Measurements from ENCODE around the gene UGT1A3.
"Not testable (repeated sequence)": the region's sequence is repeated elsewhere in the genome, so short reads cannot be mapped to it uniquely, and the experiment has no call there.

Gene UGT1A3

DNA sequence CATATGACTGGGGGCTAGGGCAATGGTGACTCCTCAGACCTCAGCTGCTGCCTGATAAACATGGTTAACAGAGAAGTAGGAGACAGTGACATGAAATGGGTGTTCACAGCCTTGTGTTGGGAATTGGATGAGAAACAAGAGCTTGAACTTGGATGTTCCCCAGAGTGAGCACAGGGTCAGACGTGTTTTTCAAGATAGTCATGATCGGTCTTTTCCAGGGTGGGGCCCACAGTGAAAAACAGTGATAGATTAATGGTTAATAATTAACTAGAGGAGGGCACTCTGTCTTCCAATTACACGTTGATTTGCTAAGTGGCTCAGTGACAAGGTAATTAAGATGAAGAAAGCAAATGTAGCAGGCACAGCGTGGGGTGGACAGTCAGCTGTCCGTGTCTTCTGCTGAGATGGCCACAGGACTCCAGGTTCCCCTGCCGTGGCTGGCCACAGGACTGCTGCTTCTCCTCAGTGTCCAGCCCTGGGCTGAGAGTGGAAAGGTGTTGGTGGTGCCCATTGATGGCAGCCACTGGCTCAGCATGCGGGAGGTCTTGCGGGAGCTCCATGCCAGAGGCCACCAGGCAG is at the start of gene UGT1A3:
TSS of gene UGT1A3 (plus strand) at position 320 of the 579 bp plus-strand sequence. CDS start at position 405, 85 bp downstream.
- no peak for DNase-seq

DNA sequence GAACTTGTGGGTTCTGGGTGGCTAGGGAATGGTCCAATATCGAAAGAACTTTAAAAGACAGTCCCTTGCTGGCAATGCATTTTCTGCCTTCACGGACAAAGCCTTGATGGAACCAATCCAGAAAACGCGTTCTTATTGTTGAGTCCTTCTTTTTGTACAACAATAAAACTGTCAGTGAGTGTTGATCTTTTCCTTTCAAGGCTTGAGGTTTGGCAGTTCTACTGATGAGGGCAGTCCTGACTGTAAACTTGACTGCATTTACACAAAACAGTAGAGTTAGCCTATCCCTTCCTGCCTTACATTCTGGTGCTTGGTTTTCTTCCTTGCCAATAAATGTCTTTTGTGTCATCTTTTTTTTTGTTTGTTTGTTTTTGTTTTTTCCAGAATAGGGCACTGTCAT is 49.6 kb upstream of the UGT1A3 start:
- DNase-seq = no peak

GRCh38 chr2:233680361-233681045 is 48.3 kb upstream of the UGT1A3 start:
- no peak for DNase-seq

DNA sequence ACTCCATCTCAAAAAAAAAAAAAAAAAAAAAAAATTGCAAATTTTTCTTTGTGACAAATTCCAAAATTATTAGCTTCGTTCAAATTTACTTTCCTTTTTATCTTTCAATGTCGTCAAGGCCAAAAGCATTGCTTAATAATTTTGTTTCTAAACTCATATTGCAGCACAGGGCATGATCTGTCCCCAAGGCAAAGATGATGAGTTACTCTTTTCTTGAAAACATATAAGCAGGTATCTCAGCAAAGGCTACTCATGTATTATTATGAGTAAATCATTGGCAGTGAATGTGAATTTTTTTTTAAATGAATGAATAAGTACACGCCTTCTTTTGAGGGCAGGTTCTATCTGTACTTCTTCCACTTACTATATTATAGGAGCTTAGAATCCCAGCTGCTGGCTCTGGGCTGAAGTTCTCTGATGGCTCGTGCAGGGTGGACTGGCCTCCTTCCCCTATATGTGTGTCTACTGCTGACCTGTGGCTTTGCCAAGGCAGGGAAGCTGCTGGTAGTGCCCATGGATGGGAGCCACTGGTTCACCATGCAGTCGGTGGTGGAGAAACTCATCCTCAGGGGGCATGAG is 47.2 kb upstream of the UGT1A3 start, which contains the start of gene UGT1A7:
TSS of gene UGT1A7 (plus strand) at position 381 of the 579 bp plus-strand sequence. CDS start at position 418, 37 bp downstream.
- no peak for DNase-seq

- DNase-seq = no peak
Measured at GRCh38 chr2:233684640-233685039, 44.2 kb upstream of the UGT1A3 start.

DNA sequence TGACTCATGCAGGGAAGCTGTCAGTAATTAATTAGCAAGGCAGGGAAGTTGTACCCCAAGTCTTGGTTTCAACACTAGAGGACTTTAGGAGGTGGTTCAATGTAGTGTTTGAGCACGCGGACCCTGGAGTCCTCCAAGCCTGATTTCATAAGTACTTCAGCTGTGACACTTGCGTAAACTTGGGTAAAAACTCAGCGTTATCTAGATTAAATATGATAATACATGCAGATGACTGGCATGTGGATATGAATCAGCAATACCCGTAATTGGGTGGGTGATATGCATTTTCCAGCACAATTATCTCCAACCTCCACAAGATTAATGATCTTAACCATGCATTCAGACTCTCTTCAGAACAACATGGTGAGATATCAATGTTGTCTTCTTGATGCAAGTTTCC is 41.9 kb upstream of the UGT1A3 start:
- DNase-seq = no peak

DNA sequence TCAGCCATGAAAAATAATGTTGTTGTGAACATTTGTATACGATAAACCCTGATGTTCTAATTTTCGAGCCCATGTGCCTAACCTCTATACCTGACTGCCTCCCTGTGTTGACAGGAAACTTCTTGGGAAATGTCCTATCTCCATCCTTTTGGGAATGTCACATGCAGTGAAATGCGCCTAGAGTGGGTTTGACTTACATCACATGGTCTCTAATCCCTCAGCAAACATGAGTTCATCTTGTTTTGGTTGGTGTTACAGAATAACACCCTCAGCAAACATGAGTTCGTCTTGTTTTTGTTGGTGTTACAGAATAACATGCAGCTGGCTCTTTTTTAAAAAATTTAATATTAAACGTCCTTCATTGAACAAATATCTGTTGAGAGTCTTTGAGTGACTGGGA is 40.5 kb upstream of the UGT1A3 start:
- DNase-seq = no peak

- DNase-seq = no peak
Measured at GRCh38 chr2:233689031-233689430, 39.8 kb upstream of the UGT1A3 start.

DNA sequence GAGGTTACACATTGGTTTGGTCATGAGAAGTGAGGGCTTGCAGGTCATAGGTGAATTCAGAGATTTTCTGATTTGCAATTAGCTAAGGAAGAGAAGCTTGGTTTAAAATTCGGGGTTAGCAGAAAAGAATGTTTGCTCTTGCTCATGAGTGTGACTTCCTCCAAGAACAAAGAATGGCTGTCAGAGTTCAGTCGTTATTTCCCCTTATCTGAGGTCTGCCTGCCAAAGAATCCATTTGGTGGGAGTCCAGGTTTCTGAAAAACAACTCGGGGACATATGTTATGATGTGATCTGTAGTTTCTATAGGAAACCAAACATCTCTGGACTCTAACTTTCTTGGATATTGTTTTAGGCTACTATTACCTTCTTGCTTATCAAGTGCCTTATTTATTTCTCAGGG is 39.3 kb upstream of the UGT1A3 start:
- no peak for DNase-seq

DNA sequence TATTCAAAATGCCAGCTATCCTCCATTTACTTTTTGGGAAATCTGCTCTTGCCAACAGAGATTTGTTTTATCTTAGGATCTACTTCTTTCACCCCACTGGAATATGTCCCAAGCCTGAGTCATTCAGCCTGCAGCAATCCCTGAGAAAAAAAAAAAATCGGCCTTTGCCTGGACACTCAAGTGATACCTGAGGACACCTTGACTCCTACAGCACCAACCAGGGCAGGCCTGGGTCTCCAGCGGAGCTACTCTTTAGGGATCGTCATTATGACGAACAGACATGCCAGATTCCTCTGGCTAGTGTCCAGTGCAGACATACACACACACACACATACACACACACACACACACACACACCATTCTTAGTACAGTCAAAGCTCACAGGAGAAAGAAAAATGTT is 38.4 kb upstream of the UGT1A3 start:
- no peak for DNase-seq

DNA sequence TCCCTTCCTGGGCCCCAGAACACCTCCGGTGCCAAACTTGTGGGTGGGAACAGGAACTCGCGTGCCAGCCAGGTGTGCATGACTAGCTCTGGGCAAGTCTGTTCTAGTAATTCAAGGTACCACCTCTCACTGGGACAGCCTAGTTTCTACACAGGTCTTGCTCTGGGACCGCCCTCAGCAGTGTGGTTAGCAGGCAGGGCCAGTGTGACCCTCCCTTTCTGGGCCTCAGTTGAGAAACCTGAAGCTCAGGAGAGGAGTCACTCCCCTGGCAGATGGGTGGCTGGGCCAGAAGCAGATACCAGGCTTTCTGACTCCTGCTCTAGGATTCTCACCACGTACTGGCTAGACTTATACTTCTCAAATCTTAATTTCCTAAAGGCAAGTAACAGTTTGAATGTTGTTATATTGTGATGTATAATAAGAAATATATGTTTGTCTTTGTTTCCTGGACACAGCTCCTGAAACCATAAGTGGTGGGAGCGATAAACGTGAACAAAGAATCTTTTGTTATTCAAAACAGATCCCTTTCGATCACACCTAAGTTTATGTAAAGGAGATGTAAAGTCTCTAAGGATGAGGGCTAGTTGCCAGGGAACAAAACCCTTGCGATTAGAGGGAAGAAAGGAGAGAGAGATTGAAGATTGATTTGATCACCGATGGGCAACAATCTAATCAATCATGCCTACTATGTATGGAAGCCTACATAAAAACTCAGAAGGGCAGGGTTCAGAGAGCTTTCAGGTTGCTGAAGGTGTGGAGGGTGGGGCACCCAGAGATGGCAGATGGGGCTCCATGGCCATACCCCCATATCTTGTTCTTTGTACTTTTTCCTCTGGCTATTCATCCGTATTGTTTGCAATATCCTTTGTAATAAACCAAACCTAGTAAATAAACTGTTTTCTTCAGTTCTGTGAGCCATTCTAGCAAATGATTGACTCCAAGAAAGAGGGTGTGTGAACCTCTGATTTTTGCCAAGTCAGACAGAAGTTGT is 37.1 kb upstream of the UGT1A3 start:
- no peak for DNase-seq

DNA sequence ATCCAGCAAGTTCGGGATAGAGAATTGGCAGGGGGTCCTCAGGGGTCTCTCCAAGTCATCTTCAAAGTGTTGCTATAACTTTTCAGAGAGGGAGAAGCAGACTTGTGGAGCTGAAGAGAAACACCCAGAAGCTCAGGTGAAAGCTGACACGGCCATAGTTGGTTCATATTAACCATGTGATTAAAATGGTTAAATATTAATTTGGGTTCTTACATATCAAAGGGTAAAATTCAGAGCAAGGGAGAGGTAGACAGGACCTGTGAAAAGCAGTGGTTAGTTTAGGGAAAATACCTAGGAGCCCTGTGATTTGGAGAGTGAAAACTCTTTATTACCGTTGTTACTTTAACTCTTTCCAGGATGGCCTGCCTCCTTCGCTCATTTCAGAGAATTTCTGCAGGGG is 36.2 kb upstream of the UGT1A3 start, which contains the start of gene UGT1A6:
TSS of gene UGT1A6 (plus strand) at position 243 of the 400 bp plus-strand sequence. CDS start at position 358, 115 bp downstream.
- DNase-seq = no peak

DNA sequence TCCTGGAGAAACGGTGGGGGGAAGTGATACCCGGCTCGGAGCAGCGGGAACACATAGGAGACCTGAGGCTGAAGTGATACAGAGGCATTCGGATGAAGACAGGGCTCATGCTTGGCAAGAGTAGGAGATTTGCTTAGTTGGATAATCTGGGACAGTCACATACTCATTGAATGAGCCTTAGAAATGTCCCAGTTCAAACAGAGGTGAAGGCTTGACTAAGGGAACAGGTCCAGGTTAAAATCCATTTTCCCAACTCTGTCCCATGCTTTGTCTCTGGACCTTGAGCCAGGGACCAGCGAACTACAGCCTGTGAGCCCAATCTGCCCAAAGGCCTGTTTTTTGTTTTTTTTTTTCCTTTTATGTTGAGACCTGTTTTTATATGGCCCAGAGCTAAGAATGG is 34.9 kb upstream of the UGT1A3 start:
- no peak for DNase-seq

DNA sequence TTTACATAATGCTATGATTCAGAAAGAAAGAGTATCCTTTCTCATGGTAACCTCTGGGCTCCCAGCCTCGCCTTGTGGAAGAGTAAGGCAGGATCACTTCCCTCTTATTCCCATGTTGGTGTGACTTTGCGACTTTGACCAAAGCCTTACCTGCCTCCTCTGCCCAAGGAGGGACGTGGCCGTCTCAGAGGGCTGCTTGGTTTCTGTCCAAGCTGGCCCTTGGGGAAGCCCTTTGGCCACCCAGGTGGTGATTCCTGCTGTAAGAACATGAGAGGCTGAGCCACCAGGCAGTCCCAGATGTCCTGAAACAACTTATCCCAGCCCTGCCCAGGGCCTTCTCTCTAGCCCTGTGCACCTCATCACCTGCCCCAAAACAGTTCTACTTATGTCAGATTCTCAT is 30.1 kb upstream of the UGT1A3 start:
- no peak for DNase-seq

- DNase-seq = no peak
Measured at GRCh38 chr2:233699424-233700027, 29.3 kb upstream of the UGT1A3 start.

DNA sequence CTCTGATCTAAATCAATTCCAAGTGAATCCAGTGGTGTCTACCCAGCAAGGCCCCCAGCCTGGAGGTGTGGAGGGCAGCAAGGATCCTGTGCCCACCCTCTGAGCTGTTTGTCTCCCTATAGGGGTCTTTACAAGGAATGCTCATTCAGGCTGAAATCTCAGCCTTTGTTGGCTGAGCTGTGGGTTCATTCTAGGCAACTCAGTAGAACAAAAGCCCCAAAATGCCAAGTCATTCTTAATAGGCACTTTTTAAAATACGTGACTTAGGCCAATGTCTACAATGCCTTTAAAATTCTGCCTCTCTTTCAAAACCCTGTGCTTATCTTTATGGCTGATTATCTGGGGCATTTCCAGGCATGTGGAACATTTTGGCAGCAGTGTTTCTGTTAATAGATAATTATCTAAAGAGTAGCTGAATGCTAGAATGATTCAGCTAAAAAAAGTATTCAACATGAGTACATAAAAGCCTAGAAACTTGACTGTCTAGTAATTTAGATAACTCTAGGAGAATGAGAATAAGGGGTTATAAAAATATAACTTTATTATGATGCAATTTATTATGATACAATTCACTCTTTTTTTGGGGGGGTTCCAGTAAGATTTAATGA is 28.7 kb upstream of the UGT1A3 start:
- DNase-seq = no peak

- DNase-seq = not testable (repeated sequence)
Measured at GRCh38 chr2:233700842-233701241, 28.0 kb upstream of the UGT1A3 start.

GRCh38 chr2:233702238-233702637 is 26.6 kb upstream of the UGT1A3 start:
- no peak for DNase-seq

DNA sequence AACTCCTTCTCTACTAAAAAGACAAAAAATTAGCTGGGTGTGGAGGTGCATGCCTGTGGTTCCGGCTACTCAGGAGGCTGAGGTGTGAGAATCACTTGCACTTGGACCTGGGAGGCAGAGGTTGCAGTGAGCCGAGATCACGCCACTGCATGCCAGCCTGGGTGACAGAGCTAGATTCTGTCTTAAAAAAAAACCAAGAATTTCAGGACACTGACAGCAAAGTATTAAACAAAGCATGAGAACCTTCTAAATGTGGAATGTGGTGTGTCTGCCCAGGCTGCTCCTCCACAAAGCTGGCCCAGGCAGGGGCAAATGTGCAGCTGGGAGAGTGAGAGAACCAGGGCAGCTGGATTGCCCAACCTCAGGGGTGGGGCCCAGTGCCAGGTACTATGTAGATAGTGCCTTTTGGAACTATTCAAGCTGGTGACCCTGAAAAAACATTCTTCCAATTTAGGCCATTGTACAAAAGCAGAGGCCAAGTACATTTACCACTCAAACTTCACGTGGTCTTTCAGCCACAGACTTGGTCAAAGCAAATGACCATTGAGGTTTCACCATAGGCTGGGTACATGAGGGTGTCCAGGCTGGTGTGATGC is 22.8 kb upstream of the UGT1A3 start:
- DNase-seq = no peak

DNA sequence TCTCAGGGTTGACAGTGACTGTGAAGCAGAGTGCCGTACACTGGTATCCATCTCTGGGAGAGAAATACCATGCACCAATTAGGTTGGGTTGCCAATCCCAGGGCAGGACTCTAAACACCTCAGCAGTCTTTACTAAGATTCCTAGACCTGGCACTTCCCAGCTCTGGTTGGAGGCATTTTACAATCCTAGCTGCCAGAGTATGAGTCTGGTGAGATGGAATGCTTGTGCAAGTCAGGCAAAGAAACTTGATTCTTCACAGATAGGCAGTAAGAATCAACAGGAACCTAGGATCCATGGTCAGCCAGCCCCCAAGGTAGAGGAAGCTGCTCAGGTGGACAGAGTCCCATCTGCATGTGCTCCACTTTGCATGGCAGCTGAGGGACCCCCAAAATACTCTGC is 22.1 kb upstream of the UGT1A3 start:
- no peak for DNase-seq

DNA sequence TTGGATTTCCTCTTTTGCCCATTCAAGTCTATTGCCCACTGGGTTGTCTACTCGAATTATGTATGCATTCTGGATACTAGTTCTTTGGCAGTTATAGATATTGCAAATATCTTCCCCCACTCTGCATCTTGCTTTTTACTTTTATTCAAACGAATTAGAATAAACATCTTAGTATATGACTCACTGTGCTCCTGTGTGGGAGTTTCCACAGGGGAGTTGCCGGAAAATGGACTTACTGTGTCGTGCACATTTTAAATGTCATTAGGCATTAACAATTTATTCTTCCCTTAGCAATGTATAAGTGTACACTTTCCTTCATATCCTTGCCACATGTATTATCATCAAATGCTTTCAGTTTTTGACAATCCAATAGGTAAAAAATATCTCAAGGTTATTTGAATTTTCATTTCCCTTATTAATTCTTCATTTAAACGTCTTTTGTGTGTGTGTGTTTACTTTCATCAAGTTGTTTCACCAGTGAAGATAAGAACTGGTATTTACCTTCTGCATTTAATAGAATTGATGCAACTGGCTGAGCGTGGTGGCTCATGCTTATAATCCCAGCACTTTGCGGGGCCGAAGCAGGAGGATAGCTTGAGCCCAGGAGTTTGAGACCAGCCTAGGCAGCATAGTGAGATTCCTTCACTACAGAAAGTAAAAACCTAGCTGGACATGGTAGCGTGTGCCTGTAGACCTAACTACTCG is 20.8 kb upstream of the UGT1A3 start:
- DNase-seq = no peak

All from CD4-positive, alpha-beta T cell treated with Interleukin-12 subunit alpha and Interleukin-12 subunit beta, for 1 hour (primary cell).